SK-N-SH treated with all-trans-retinoic acid at 6 μM for 48 hours (cell line): ENCODE data around the gene PSMB1.

ENCODE experiments used
- CSDC2 ChIP-seq: fragments of 250-450 bp; sonication (Bioruptor Pico); IDR thresholded peaks from 2 replicates; pipeline ENCODE4 v1.5.0; 2020; ENCODE audit warnings: mild to moderate bottlenecking, moderate library complexity
- PPARA ChIP-seq: fragments of 250-450 bp; sonication (Bioruptor Pico); IDR thresholded peaks from 2 replicates; pipeline ENCODE4 v1.5.0; 2020; ENCODE audit warnings: mild to moderate bottlenecking, borderline replicate concordance
- RARB ChIP-seq: fragments of 250-450 bp; sonication (Bioruptor Pico); IDR thresholded peaks from 2 replicates; pipeline ENCODE4 v1.8.0; 2021; ENCODE audit warnings: mild to moderate bottlenecking, moderate library complexity
- ZFP3 ChIP-seq: fragments of 250-450 bp; sonication (Bioruptor Pico); IDR thresholded peaks from 2 replicates; pipeline ENCODE4 v1.5.0; 2020; ENCODE audit warnings: mild to moderate bottlenecking, moderate library complexity
- ZFP30 ChIP-seq: fragments of 450-650 bp; formaldehyde crosslinking; IDR thresholded peaks from 2 replicates; pipeline ENCODE4 v1.5.0; 2022; ENCODE audit warnings: mild to moderate bottlenecking, moderate library complexity
- ZNF565 ChIP-seq: fragments of 450-650 bp; formaldehyde crosslinking; conservative IDR thresholded peaks from 2 replicates; pipeline ENCODE4 v1.5.0; 2020; ENCODE audit warnings: low read depth, mild to moderate bottlenecking, moderate library complexity
- ZNF8 ChIP-seq: fragments of 450-650 bp; formaldehyde crosslinking; IDR thresholded peaks from 2 replicates; pipeline ENCODE4 v1.5.0; 2020; ENCODE audit warnings: mild to moderate bottlenecking, moderate library complexity
- TF ChIP-seq, protein P1 (sequence below): fragments of 250-450 bp; sonication (Bioruptor Pico); IDR thresholded peaks from 2 replicates; pipeline ENCODE4 v1.5.1; 2020; ENCODE audit warnings: low read depth, mild to moderate bottlenecking, moderate library complexity
- TF ChIP-seq, protein P2 (sequence below): fragments of 250-450 bp; sonication (Bioruptor Pico); IDR thresholded peaks from 2 replicates; pipeline ENCODE4 v1.8.0; 2020; ENCODE audit warnings: mild to moderate bottlenecking, moderate library complexity, borderline replicate concordance
- TF ChIP-seq, protein P3 (sequence below): fragments of 250-450 bp; sonication (Bioruptor Pico); IDR thresholded peaks from 2 replicates; pipeline ENCODE4 v1.5.0; 2020; ENCODE audit warnings: mild to moderate bottlenecking, moderate library complexity

DNA sequence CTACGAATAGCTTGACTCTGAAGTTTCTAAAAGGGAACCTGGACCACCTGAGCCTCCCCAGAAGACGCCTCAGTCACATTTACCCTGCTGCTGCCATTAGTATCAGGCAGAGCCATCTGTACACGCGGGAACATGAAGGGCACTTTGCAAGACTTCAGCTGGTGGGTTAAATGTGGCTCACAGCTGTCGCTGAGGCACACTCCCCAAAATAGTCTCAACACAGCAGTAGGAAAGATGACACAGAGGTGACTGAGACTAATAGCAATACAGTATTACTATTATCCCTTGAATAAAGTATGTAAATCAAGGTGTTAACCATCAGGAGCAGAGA, 29.0 kb downstream of the PSMB1 start:
- TF ChIP-seq, protein P1, sequence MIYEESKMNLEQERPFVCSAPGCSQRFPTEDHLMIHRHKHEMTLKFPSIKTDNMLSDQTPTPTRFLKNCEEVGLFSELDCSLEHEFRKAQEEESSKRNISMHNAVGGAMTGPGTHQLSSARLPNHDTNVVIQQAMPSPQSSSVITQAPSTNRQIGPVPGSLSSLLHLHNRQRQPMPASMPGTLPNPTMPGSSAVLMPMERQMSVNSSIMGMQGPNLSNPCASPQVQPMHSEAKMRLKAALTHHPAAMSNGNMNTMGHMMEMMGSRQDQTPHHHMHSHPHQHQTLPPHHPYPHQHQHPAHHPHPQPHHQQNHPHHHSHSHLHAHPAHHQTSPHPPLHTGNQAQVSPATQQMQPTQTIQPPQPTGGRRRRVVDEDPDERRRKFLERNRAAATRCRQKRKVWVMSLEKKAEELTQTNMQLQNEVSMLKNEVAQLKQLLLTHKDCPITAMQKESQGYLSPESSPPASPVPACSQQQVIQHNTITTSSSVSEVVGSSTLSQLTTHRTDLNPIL (CRISPR knock-in tag) = no peak
- TF ChIP-seq ZNF565 (no peak), ZFP3 (no peak), CSDC2 (no peak), RARB (CRISPR knock-in tag) (no peak), ZFP30 (no peak), PPARA (CRISPR knock-in tag) (no peak), ZNF8 (CRISPR knock-in tag) (no peak)
- TF ChIP-seq, protein P2, sequence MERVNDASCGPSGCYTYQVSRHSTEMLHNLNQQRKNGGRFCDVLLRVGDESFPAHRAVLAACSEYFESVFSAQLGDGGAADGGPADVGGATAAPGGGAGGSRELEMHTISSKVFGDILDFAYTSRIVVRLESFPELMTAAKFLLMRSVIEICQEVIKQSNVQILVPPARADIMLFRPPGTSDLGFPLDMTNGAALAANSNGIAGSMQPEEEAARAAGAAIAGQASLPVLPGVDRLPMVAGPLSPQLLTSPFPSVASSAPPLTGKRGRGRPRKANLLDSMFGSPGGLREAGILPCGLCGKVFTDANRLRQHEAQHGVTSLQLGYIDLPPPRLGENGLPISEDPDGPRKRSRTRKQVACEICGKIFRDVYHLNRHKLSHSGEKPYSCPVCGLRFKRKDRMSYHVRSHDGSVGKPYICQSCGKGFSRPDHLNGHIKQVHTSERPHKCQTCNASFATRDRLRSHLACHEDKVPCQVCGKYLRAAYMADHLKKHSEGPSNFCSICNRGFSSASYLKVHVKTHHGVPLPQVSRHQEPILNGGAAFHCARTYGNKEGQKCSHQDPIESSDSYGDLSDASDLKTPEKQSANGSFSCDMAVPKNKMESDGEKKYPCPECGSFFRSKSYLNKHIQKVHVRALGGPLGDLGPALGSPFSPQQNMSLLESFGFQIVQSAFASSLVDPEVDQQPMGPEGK (CRISPR knock-in tag) = no peak
- TF ChIP-seq, protein P3, sequence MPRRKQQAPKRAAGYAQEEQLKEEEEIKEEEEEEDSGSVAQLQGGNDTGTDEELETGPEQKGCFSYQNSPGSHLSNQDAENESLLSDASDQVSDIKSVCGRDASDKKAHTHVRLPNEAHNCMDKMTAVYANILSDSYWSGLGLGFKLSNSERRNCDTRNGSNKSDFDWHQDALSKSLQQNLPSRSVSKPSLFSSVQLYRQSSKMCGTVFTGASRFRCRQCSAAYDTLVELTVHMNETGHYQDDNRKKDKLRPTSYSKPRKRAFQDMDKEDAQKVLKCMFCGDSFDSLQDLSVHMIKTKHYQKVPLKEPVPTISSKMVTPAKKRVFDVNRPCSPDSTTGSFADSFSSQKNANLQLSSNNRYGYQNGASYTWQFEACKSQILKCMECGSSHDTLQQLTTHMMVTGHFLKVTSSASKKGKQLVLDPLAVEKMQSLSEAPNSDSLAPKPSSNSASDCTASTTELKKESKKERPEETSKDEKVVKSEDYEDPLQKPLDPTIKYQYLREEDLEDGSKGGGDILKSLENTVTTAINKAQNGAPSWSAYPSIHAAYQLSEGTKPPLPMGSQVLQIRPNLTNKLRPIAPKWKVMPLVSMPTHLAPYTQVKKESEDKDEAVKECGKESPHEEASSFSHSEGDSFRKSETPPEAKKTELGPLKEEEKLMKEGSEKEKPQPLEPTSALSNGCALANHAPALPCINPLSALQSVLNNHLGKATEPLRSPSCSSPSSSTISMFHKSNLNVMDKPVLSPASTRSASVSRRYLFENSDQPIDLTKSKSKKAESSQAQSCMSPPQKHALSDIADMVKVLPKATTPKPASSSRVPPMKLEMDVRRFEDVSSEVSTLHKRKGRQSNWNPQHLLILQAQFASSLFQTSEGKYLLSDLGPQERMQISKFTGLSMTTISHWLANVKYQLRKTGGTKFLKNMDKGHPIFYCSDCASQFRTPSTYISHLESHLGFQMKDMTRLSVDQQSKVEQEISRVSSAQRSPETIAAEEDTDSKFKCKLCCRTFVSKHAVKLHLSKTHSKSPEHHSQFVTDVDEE = no peak
